HepG2 (cell line): ENCODE data around the gene ZXDC. TPM values are rescaled to one million over a fixed set of nuclear protein-coding genes. Genes with fewer than 3 reads are reported as not detected.

Experiments used
- ATAC-seq: fragments of 200-7000 bp; cut with Tn5 transposase; 3 replicates; pipeline ENCODE4 v1.9.1; 2020; ENCODE audit warnings: mild to moderate bottlenecking, moderate library complexity
- BruUV-seq: library from RNA; stranded (reverse); fragments of 400-500 nt; replicated peaks from 2 replicates; lab custom pipeline; 2021; lab: Mats Ljungman, UMichigan
- CTCF ChIA-PET: fragments of 300-600 bp; formaldehyde crosslinking; extraction: SDS; loops from one replicate; lab custom pipeline; 2021; ENCODE audit warnings: low total read pairs, inconsistent platforms, low intra/inter-chr PET ratio; lab: Yijun Ruan, JAX
- POLR2A ChIA-PET: fragments of 350-600 bp; sonication (Branson Sonifier 250); formaldehyde crosslinking; loops from one replicate; lab custom pipeline; 2020; ENCODE audit warnings: antibody characterized with exemption, inconsistent platforms; lab: Yijun Ruan, JAX
- DNase-seq: peaks from one replicate; pipeline ENCODE4 v3.0.0-alpha.2; 2015; ENCODE audit warnings: low spot score
- FAIRE-seq: peaks from 3 replicates; lab custom pipeline; 2011; peaks lifted over from hg19 to GRCh38; lab: Jason Lieb, UNC
- H2AFZ ChIP-seq: one replicate; pipeline ENCODE4 v1.6.1; 2011; ENCODE audit warnings: low read length, inconsistent platforms
- H3K27ac ChIP-seq: fragments of 300-600 bp; 3 replicates; pipeline ENCODE4 v1.8.0; 2011; ENCODE audit warnings: mixed run types, mild to moderate bottlenecking, mixed read lengths, low read length, inconsistent platforms; ENCODE audit not compliant: insufficient read depth; ENCODE audit errors: extremely low read length
- H3K27me3 ChIP-seq, 2 experiments: fragments of 200-600 bp in 1 of 2; 2 replicates in 1 of 2; 3 replicates in 1 of 2; pipeline versions ENCODE4 v1.6.0 to v1.8.0; 2011; ENCODE audit warnings: low read length in 2 of 2, mild to moderate bottlenecking in 2 of 2, moderate library complexity in 2 of 2, inconsistent platforms in 1 of 2; ENCODE audit not compliant: insufficient read depth in 2 of 2, control insufficient read depth in 1 of 2
- H3K36me3 ChIP-seq, 2 experiments: fragments of 200-600 bp in 1 of 2; replicated peaks in 1 of 2; 2 replicates in 1 of 2; 3 replicates in 1 of 2; pipeline versions ENCODE4 v1.5.1 to v1.8.0; 2011; ENCODE audit warnings: low read length in 2 of 2, inconsistent platforms in 1 of 2; ENCODE audit not compliant: insufficient read depth in 2 of 2, control insufficient read depth in 1 of 2
- H3K4me1 ChIP-seq: 2 replicates; pipeline ENCODE4 v1.5.1; 2012; ENCODE audit warnings: low read length, inconsistent platforms; ENCODE audit not compliant: insufficient read depth
- H3K4me2 ChIP-seq: 2 replicates; pipeline ENCODE4 v1.6.0; 2011; ENCODE audit warnings: low read depth, low read length, inconsistent platforms
- H3K4me3 ChIP-seq, 3 experiments: fragments of 200-600 bp in 1 of 3; sonication (generic), shearing (Covaris generic) in 1 of 3; replicated peaks in 1 of 3; 2 replicates each; pipeline ENCODE4 v1.5.1; 2011 to 2016; ENCODE audit warnings: low read length in 3 of 3, inconsistent platforms in 2 of 3, low read depth in 2 of 3, mild to moderate bottlenecking in 2 of 3, control low read depth in 1 of 3, mixed read lengths in 1 of 3; ENCODE audit not compliant: insufficient read depth in 1 of 3
- H3K79me2 ChIP-seq: one replicate; pipeline ENCODE4 v1.6.1; 2011; ENCODE audit warnings: low read length, inconsistent platforms; ENCODE audit not compliant: insufficient read depth
- H3K9ac ChIP-seq: 2 replicates; pipeline ENCODE4 v1.6.0; 2011; ENCODE audit warnings: mild to moderate bottlenecking, low read depth, low read length, inconsistent platforms; ENCODE audit not compliant: insufficient read depth
- H3K9me3 ChIP-seq: 2 replicates; pipeline ENCODE4 v1.5.1; 2012; ENCODE audit warnings: mild to moderate bottlenecking, low read length
- H4K20me1 ChIP-seq: 2 replicates; pipeline ENCODE4 v1.6.0; 2011; ENCODE audit warnings: inconsistent platforms, mild to moderate bottlenecking, low read length, moderate library complexity; ENCODE audit not compliant: insufficient read depth
- MLXIP ChIP-seq: sonication (generic); formaldehyde crosslinking; IDR thresholded peaks from 2 replicates; pipeline ENCODE4 v1.9.0; 2021; ENCODE audit warnings: missing genetic modification reagents, borderline replicate concordance
- ZNF687 ChIP-seq: sonication (generic); formaldehyde crosslinking; IDR thresholded peaks from 2 replicates; pipeline ENCODE4 v1.5.1; 2020; ENCODE audit warnings: mild to moderate bottlenecking, missing genetic modification reagents, moderate library complexity
- WGBS: methylation state at CpG from one replicate; pipeline ENCODE4 v1.1.6; 2017; ENCODE audit warnings: low lambda C conversion rate; 5-methylcytosine and 5-hydroxymethylcytosine counted together
- in situ Hi-C: cut with HindIII; loops from 2 replicates; pipeline ENCODE4 v1.10.0; 2017; ENCODE audit warnings: low pct_unique_long_range_greater_than_20kb; ENCODE audit not compliant: extremely low pct_ligation_motif_present
- intact Hi-C: fragments of 100-400 bp; cut with micrococcal nuclease; formaldehyde crosslinking; loops from one replicate; pipeline ENCODE4 v1.10.0; 2022; ENCODE audit not compliant: unreplicated experiment
- polyA plus RNA-seq, 8 experiments: library from polyadenylated mRNA; depleted of rRNA in 3 of 8; stranded (reverse) in 7 of 8; unstranded in 1 of 8; fragments of >200 nt; fragmentation: Illumina TruSeq in 4 of 8; extraction: Trizol in 4 of 8; gene quantifications; 2 replicates each; pipeline versions ENCODE4 v1.2.1 to v1.2.3, GENCODE V29; 2011 to 2016; ENCODE audit warnings: low read depth in 4 of 8, missing spikeins in 1 of 8, mixed read lengths in 1 of 8; ENCODE audit not compliant: insufficient read depth in 1 of 8
- total RNA-seq, 5 experiments: library from RNA; depleted of rRNA; stranded (reverse); fragments of >200 nt; fragmentation: Illumina TruSeq; extraction: Trizol; gene quantifications; 2 replicates each; pipeline ENCODE4 v1.2.3, GENCODE V29; 2016; ENCODE audit warnings: low read depth in 1 of 5

Gene ZXDC
- total and polyA plus RNA-seq, 2 of the 13 experiments (the other 11 are each of a cell fraction or from before 2014, with no cell fraction given) = 17.6 to 21.2 TPM

GRCh38 chr3:126496894-126497850 is 21.5 kb upstream of the ZXDC start:
- Histone ChIP-seq H3K4me2 (no peak overlapping the region), H3K9ac (no peak overlapping the region), H4K20me1 (no peaks in the 10 kb centered on the region), H3K27me3 (no peaks in the 10 kb centered on the region), H3K4me1 (peaks cover 36% of the 10 kb centered on the region), H3K36me3 (no peaks in the 10 kb centered on the region), H2AFZ (no peak overlapping the region), H3K9me3 (no peaks in the 10 kb centered on the region), H3K4me3 (no peak overlapping the region), H3K27ac (no peak overlapping the region), H3K79me2 (no peaks in the 10 kb centered on the region)
- ATAC-seq = no peak
- TF ChIP-seq ZNF687 (peak; percentile 1; the same call in 1 of the 2 replicates), MLXIP (CRISPR knock-in tag) (no peak)
- 39% methylated on average over 8 of the region's 21 CpGs for WGBS
- in situ Hi-C loops (no loop called here), intact Hi-C loops (loop anchor here (10.0 kb wide), 1 partner anchor 58 kb away; the partner anchor contains the start of gene C3orf22)
- no peak for DNase-seq
- BruUV-seq = no TSS peak
- POLR2A ChIA-PET = interaction anchor here (1.2 to 3.1 kb wide), 2 partner anchors 21 to 26 kb away, joined by 4 to 10 read pairs; partner anchors contain the start of genes CHST13 and UROC1
- FAIRE-seq = no peak
- CTCF ChIA-PET = no interaction called here
